SU-DHL-6 (cell line): ENCODE data around the gene ZNF423.

Experiments used
- CTCF ChIP-seq: fragments of 200-600 bp; sonication (generic); IDR thresholded peaks from one replicate; pipeline ENCODE4 v1.5.1; 2017; ENCODE audit warnings: antibody characterized with exemption, mild to moderate bottlenecking, low read length, moderate library complexity; ENCODE audit not compliant: insufficient read depth, poor library complexity, severe bottlenecking
- EZH2phosphoT487 ChIP-seq: fragments of 200-600 bp; sonication (generic), shearing (Covaris generic); conservative IDR thresholded peaks from 2 replicates; pipeline ENCODE4 v1.6.1; 2018; ENCODE audit warnings: mild to moderate bottlenecking, antibody characterized with exemption, low read length, moderate library complexity, mixed read lengths

- TF ChIP-seq CTCF (no peak), EZH2phosphoT487 (no peak)
Measured at GRCh38 chr16:49760815-49761214, 95.1 kb downstream of the ZNF423 start.
